HG03571 (cell line): ENCODE measurements around the gene THRSP.
"Not testable (repeated sequence)": the region's sequence is repeated elsewhere in the genome, so short reads cannot be mapped to it uniquely, and the experiment has no call there.

Experiments used
- ATAC-seq: cut with Tn5 transposase; IDR thresholded peaks from one replicate; pipeline ENCODE4 v1.9.1; 2021; ENCODE audit not compliant: unreplicated experiment

The THRSP gene

GRCh38 chr11:78038697-78039313 lies 24.9 kb upstream of the THRSP start:
- ATAC-seq: no peak

GRCh38 chr11:78039391-78039918 lies 24.2 kb upstream of the THRSP start:
- ATAC-seq: no peak

GRCh38 chr11:78039919-78040671 lies 23.6 kb upstream of the THRSP start:
- peak; percentile 83 for ATAC-seq

- ATAC-seq: no peak
These were observed 22.8 kb upstream of the THRSP start for GRCh38 chr11:78040691-78041379.

GRCh38 chr11:78041380-78041719 lies 22.3 kb upstream of the THRSP start:
- not testable (repeated sequence) for ATAC-seq

- ATAC-seq: no peak
These were observed 21.7 kb upstream of the THRSP start for GRCh38 chr11:78041843-78042440.

- no peak for ATAC-seq
These were observed 19.0 kb upstream of the THRSP start for GRCh38 chr11:78044706-78045105.

- peak; percentile 69 for ATAC-seq
These were observed 17.7 kb upstream of the THRSP start for GRCh38 chr11:78045851-78046485.

- ATAC-seq: no peak
These were observed 17.2 kb upstream of the THRSP start for GRCh38 chr11:78046486-78046854.

- no peak for ATAC-seq
These were observed 15.1 kb upstream of the THRSP start for GRCh38 chr11:78048561-78048960.

GRCh38 chr11:78049348-78049747 lies 14.3 kb upstream of the THRSP start:
- no peak for ATAC-seq

GRCh38 chr11:78050964-78051831 lies 12.5 kb upstream of the THRSP start:
- no peak for ATAC-seq

GRCh38 chr11:78054971-78055370 lies 8.7 kb upstream of the THRSP start:
- ATAC-seq: no peak

GRCh38 chr11:78056093-78056492 lies 7.6 kb upstream of the THRSP start:
- no peak for ATAC-seq

GRCh38 chr11:78057462-78058055 lies 6.1 kb upstream of the THRSP start:
- no peak for ATAC-seq

- ATAC-seq: not testable (repeated sequence)
These were observed 3.8 kb upstream of the THRSP start for GRCh38 chr11:78059749-78060328.

- no peak for ATAC-seq
These were observed 3.1 kb upstream of the THRSP start for GRCh38 chr11:78060533-78060932.

- ATAC-seq: no peak
These were observed 2.4 kb upstream of the THRSP start for GRCh38 chr11:78061088-78061920.

- ATAC-seq: no peak
These were observed 1.7 kb upstream of the THRSP start for GRCh38 chr11:78061921-78062311.
